ENCODE measurements around the gene TUBB. TPM values are rescaled to one million over a fixed set of nuclear protein-coding genes. Genes with fewer than 3 reads are reported as not detected.
A peak's percentile ranks its signal among the peaks of the same experiment; 100 is the strongest.

TUBB gene
- total and polyA plus RNA-seq, 9 of the 15 experiments (the other 6 are each of a cell fraction or from before 2014, with no cell fraction given) = 971 to 2,870 (median 1,478) TPM

GRCh38 chr6:30672445-30673253 is 47.5 kb upstream of the TUBB start, which contains the start of gene DHX16 (continued):
- no peak for TF ChIP-seq ARID3B (CRISPR knock-in tag; IDR thresholded peaks at IDR 0.05; ENCODE audit: borderline replicate concordance)
- TF ChIP-seq ZNF780A (CRISPR knock-in tag; IDR thresholded peaks at IDR 0.05) = no peak
- TF ChIP-seq RBBP5 (IDR thresholded peaks at IDR 0.05; ENCODE audit: borderline replicate concordance, insufficient read depth, low read length, poor library complexity, severe bottlenecking) = peak; percentile 100
- TF ChIP-seq MYBL2 (IDR thresholded peaks at IDR 0.05; ENCODE audit: low read depth) = no peak
- TF ChIP-seq MYBL2 (CRISPR knock-in tag; IDR thresholded peaks at IDR 0.05; ENCODE audit: borderline replicate concordance) = no peak
- TF ChIP-seq PRDM10 (IDR thresholded peaks at IDR 0.05; ENCODE audit: partially characterized antibody) = peak; percentile 31
- 0 out of 2 replicates have a peak, but pooled peaks have one; percentile 20 for TF ChIP-seq RAD51 (IDR thresholded peaks at IDR 0.05; ENCODE audit: borderline replicate concordance, low read depth)
- 0 out of 2 replicates have a peak, but pooled peaks have one; percentile 43 for TF ChIP-seq CBFB (CRISPR knock-in tag; IDR thresholded peaks at IDR 0.05)
- TF ChIP-seq BRF2 (IDR thresholded peaks at IDR 0.05; ENCODE audit: borderline replicate concordance, insufficient read depth, insufficient read length) = no peak
- no peak for TF ChIP-seq PKNOX1 (IDR thresholded peaks at IDR 0.05)
- TF ChIP-seq HNRNPH1 (optimal IDR thresholded peaks at IDR 0.05; ENCODE audit: low read depth, low read length) = no peak
- TF ChIP-seq ZC3H11A (IDR thresholded peaks at IDR 0.05; ENCODE audit: low read depth, low read length) = no peak
- TF ChIP-seq CXXC5 (CRISPR knock-in tag; IDR thresholded peaks at IDR 0.05) = peak; percentile 77
- peak; percentile 88 for TF ChIP-seq PHF20 (IDR thresholded peaks at IDR 0.05; ENCODE audit: partially characterized antibody)
- TF ChIP-seq EZH2 (IDR thresholded peaks at IDR 0.05; ENCODE audit: borderline replicate concordance, low read depth, low read length) = no peak
- TF ChIP-seq MXD1 (CRISPR knock-in tag; IDR thresholded peaks at IDR 0.05; ENCODE audit: borderline replicate concordance, poor library complexity, severe bottlenecking) = no peak
- no peak for TF ChIP-seq KLF10 (CRISPR knock-in tag; IDR thresholded peaks at IDR 0.05)

Measured in K562 (cell line).